GM18505 (cell line): Measurements from ENCODE around the gene STAMBPL1.

Experiments used
- ATAC-seq: cut with Tn5 transposase; IDR thresholded peaks from one replicate; pipeline ENCODE4 v1.9.1; 2021; ENCODE audit not compliant: unreplicated experiment
- POLR2A ChIP-seq: IDR thresholded peaks from 4 replicates; pipeline ENCODE4 v1.6.1; 2011; ENCODE audit warnings: borderline replicate concordance; ENCODE audit not compliant: insufficient read depth, insufficient read length; ENCODE audit errors: extremely low read depth

STAMBPL1 gene

GRCh38 chr10:88946200-88946599 lies 66.2 kb downstream of the STAMBPL1 start:
- TF ChIP-seq POLR2A: no peak

DNA sequence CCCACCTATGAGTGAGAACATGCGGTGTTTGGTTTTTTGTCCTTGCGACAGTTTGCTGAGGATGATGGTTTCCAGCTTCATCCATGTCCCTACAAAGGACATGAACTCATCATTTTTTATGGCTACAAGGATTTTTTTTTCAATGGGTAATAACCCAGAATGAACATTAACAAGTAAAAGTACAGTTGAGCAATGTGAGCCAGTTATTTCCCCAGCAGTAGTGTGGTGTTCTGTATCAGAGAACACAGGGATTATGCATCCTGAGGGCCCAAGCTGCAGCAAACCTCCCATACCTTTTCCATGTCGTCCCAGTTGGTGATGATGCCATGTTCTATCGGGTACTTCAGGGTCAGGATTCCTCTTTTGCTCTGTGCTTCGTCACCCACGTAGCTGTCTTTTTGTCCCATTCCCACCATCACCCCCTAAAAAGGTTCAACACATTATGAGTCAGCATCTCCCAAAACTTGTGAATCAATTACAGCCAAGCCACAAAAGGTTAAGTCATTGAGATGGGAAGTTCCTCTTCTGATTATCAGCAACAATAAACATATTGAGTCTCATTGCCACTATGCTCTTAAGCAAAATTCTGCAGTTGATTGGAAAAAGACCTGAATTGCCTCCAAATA lies 67.0 kb downstream of the STAMBPL1 start:
- no peak for ATAC-seq
- TF ChIP-seq POLR2A: no peak

More at GRCh38 chr10:88946200-88946599, 66.2 kb downstream of the STAMBPL1 start:
- ATAC-seq: no peak

- no peak for ATAC-seq
- no peak for TF ChIP-seq POLR2A
Observed at GRCh38 chr10:88949051-88949450, 69.0 kb downstream of the STAMBPL1 start.

DNA sequence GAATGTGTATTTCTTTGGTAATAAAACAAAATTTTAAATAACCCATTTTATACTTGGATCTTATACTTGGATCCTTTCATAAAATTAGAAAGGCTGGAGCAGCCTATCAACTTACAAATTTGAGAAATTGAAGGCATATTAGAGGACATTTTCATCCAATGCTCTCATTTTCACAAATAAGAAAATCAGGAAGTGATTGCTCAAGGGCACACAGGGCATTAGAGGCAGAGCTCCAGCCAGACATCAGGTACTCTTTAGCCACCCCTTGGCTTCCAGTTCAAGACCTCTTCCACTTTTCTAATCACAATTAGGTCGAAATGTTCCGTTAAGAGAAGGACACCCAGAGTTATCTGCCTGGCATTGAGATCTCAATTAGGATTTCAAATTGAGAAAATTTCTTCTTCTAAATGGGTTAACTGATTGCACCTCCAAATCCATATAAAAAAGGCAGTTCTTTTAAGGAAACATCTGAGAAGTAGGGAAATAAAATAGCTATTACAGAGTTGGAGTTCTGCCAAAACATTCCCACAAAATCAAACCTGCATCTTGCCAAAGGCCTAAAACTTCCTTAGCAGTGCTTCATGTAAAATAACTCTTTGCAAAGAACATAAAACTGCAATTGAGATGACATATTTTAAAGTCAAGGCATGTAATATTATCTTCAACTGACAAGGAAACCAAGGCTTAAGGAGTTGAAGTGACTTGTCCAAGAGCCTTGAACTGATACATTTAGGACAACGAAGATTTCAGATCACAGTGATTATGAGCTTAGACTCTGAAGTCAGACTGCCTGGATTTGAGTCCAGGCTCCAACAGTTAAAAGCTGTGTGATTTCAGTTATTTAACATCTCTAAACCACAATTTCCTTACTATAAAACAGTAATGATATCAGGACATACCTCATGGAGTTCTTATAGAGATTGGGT lies 70.1 kb downstream of the STAMBPL1 start:
- no peak for ATAC-seq
- no peak for TF ChIP-seq POLR2A

GRCh38 chr10:88952647-88953111 lies 72.6 kb downstream of the STAMBPL1 start, which contains the start of gene ACTA2:
Gene ACTA2 (minus strand): TSS chr10:88952773. CDS start chr10:88948930, 3,843 bp downstream.
- no peak for ATAC-seq
- no peak for TF ChIP-seq POLR2A

GRCh38 chr10:88953662-88954061 lies 73.6 kb downstream of the STAMBPL1 start:
- ATAC-seq: no peak
- no peak for TF ChIP-seq POLR2A

DNA sequence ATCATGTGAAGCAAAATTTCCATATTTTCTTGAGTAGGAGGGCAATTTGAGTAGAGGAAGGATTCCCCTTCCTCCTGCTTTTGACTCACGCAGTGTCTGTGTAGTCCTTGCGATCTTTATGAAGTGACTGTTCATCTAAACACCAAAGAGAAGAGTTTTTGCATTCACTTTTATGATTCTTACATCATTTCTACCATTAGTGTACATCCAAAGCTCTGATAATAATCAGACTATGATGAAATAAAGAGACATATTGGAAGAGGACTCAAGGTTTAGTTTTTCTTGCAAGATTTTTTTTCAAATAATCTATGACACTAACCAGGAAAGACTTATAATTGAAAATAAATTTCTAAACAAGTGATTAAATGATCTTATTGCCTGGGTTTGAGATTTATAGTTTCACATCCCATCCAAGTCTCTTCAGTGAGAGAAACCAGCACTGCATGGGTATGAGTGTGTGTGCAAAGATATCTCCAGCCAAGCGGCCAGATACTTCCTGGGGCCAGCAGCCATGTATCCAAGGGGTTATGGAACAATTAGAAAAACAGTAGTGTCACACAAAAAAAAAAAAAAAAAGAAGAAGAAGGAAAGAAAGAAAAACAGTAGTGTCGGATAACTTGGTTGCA lies 74.5 kb downstream of the STAMBPL1 start:
- TF ChIP-seq POLR2A: no peak
- no peak for ATAC-seq

- no peak for ATAC-seq
- no peak for TF ChIP-seq POLR2A
Observed at GRCh38 chr10:88957381-88957780, 77.3 kb downstream of the STAMBPL1 start.

- TF ChIP-seq POLR2A: no peak
- ATAC-seq: no peak
Observed at GRCh38 chr10:88958721-88959120, 78.7 kb downstream of the STAMBPL1 start.

GRCh38 chr10:88960802-88961201 lies 80.8 kb downstream of the STAMBPL1 start:
- no peak for TF ChIP-seq POLR2A
- ATAC-seq: no peak

GRCh38 chr10:88961266-88961665 lies 81.2 kb downstream of the STAMBPL1 start:
- TF ChIP-seq POLR2A: no peak
- ATAC-seq: no peak

GRCh38 chr10:88962336-88962735 lies 82.3 kb downstream of the STAMBPL1 start:
- no peak for ATAC-seq
- TF ChIP-seq POLR2A: no peak

DNA sequence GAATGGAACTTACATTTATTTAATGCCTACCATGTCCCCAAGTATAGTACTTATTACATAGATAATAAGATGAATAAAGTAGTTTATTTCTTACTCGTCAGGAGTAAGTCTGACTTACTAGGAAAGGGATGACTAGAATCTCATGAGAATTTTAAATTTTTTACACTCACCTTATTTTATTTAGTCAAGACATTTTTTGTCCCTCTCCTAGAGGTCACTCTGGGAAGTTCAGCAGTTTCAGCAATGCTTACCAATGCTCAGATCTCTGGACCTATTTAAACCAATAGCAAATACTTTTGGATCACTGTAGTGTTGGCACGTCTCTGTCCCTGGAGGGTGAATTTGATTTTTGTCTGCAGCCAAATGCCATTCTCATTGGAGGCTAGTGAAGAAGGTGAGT lies 83.3 kb downstream of the STAMBPL1 start:
- TF ChIP-seq POLR2A: no peak
- ATAC-seq: no peak

DNA sequence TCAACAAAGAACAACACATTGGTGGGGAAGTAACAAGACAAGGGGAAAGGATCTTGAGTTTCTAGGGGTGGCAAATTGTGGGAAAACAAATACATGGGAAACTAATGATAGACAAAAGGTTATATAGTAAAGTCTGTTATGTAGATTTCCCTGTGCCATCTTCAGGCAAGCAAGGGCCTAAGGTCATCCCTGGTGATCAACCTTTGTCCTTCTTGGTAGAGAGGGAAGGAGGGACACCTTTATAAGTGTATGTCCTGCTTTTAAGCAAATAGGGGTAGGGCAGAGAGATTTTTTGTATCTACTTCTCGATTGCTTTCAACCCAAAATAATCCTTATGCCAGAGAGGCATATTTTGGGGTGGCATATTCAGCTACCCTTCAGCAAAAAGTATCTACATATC lies 84.3 kb downstream of the STAMBPL1 start:
- no peak for TF ChIP-seq POLR2A
- ATAC-seq: no peak

- no peak for ATAC-seq
- TF ChIP-seq POLR2A: no peak
Observed at GRCh38 chr10:88964869-88965415, 84.9 kb downstream of the STAMBPL1 start.
